MM.1S (cell line): ENCODE results near the gene MPI.
"Not testable (repeated sequence)": the region's sequence is repeated elsewhere in the genome, so short reads cannot be mapped to it uniquely, and the experiment has no call there.

Source experiments
- DNase-seq: peaks from one replicate; pipeline ENCODE4 v3.0.0-alpha.2; 2015
- H2AFZ ChIP-seq: fragments of 300-600 bp; sonication (generic); 2 replicates; pipeline ENCODE4 v1.6.0; 2016; ENCODE audit warnings: antibody characterized with exemption, low read length
- H3F3A ChIP-seq: fragments of 300-600 bp; sonication (generic); 2 replicates; pipeline ENCODE4 v1.6.1; 2016; ENCODE audit warnings: mild to moderate bottlenecking, antibody characterized with exemption, low read length, moderate library complexity, mixed read lengths; ENCODE audit not compliant: insufficient read depth
- H3K27ac ChIP-seq: fragments of 300-600 bp; sonication (generic); 2 replicates; pipeline ENCODE4 v1.5.1; 2016; ENCODE audit warnings: mild to moderate bottlenecking, low read length
- H3K27me3 ChIP-seq: fragments of 300-600 bp; sonication (generic); replicated peaks from 2 replicates; pipeline ENCODE4 v1.6.0; 2016; ENCODE audit warnings: low read length; ENCODE audit not compliant: insufficient read depth
- H3K36me3 ChIP-seq: fragments of 300-600 bp; sonication (generic); replicated peaks from 2 replicates; pipeline ENCODE4 v1.6.1; 2016; ENCODE audit warnings: mild to moderate bottlenecking, low read length, mixed read lengths; ENCODE audit not compliant: insufficient read depth
- H3K4me1 ChIP-seq: fragments of 300-600 bp; sonication (generic); 2 replicates; pipeline ENCODE4 v1.6.1; 2016; ENCODE audit warnings: low read length, mixed read lengths
- H3K4me2 ChIP-seq: fragments of 300-600 bp; sonication (generic); 2 replicates; pipeline ENCODE4 v1.6.0; 2016; ENCODE audit warnings: low read depth, low read length
- H3K4me3 ChIP-seq: fragments of 300-600 bp; sonication (generic); 2 replicates; pipeline ENCODE4 v1.5.1; 2016; ENCODE audit warnings: low read length, mixed read lengths
- H3K79me2 ChIP-seq: fragments of 300-600 bp; sonication (generic); 2 replicates; pipeline ENCODE4 v1.6.1; 2016; ENCODE audit warnings: mixed run types, low read length, mixed read lengths
- H3K9ac ChIP-seq: fragments of 300-600 bp; sonication (generic); 2 replicates; pipeline ENCODE4 v1.6.1; 2016; ENCODE audit warnings: low read length, mixed read lengths
- H3K9me2 ChIP-seq: fragments of 300-600 bp; sonication (generic); replicated peaks from 2 replicates; pipeline ENCODE4 v1.6.1; 2016; ENCODE audit warnings: mild to moderate bottlenecking, low read length, mixed read lengths; ENCODE audit not compliant: insufficient read depth
- H3K9me3 ChIP-seq: fragments of 300-600 bp; sonication (generic); replicated peaks from 2 replicates; pipeline ENCODE4 v1.6.1; 2016; ENCODE audit warnings: mild to moderate bottlenecking, low read length, mixed read lengths; ENCODE audit not compliant: insufficient read depth
- H4K20me1 ChIP-seq: fragments of 300-600 bp; sonication (generic); 2 replicates; pipeline ENCODE4 v1.6.1; 2016; ENCODE audit warnings: mild to moderate bottlenecking, low read length, moderate library complexity, mixed read lengths; ENCODE audit not compliant: insufficient read depth
- EZH2 ChIP-seq: fragments of 300-600 bp; sonication (generic); optimal IDR thresholded peaks from 2 replicates; pipeline ENCODE3; 2017; ENCODE audit warnings: low read depth, mild to moderate bottlenecking, antibody characterized with exemption, low read length, mixed read lengths
- EZH2phosphoT487 ChIP-seq: fragments of 300-600 bp; sonication (generic); IDR thresholded peaks from 2 replicates; pipeline ENCODE4 v1.6.1; 2018; ENCODE audit warnings: antibody characterized with exemption, low read length
- TF ChIP-seq, protein P1 (sequence below): fragments of 300-600 bp; sonication (generic); IDR thresholded peaks from 2 replicates; pipeline ENCODE4 v1.5.1; 2016; ENCODE audit warnings: antibody characterized with exemption, low read length, mixed read lengths

Gene MPI

DNA sequence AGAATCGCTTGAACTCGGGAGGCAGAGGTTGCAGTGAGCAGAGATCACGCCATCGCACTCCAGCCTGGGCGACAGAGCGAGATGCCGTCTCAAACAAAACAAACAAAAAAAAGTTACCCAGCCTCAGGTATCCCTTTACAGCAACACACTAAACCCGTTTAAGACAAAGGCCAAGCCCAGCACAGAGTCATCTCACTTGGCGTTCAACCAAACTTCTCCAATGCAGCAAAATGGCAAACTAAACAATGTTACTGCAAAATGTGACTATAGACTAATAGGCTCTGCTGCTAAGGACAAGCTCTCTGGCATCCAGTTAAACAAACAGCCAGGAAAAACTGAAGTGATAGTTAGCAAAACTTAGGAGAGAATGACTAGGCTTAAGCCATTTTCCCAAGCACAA lies 23.2 kb downstream of the MPI start:
- Histone ChIP-seq H3F3A (peaks cover 16% of the 10 kb centered on the region; the same call in 1 of the 2 replicates), H4K20me1 (no peaks in the 10 kb centered on the region), H3K27ac (no peak overlapping the region)

DNA sequence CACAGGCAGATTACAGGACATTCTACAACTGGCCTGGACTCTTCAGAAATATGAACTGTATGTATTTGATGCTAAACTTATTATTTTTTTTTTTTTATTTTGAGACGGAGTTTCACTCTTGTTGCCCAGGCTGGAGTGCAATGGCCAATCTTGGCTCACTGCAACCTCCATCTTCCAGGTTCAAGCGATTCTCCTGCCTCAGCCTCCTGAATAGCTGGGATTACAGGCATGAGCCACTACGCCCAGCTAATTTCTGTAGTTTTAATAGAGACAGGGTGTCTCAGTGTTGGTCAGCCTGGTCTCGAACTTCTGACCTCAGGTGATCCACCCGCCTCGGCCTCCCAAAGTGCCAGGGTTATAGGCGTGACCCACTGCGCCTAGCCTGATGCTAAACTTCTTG lies 24.0 kb downstream of the MPI start:
- Histone ChIP-seq H3K36me3 (peaks cover 16% of the 10 kb centered on the region; the same call in 1 of the 2 replicates), H3F3A (peaks cover 15% of the 10 kb centered on the region; the same call in 1 of the 2 replicates)
- H3K4me1 ChIP-seq, H4K20me1 ChIP-seq, H3K27me3 ChIP-seq, H3K9ac ChIP-seq, H3K9me2 ChIP-seq, H3K79me2 ChIP-seq, H3K4me3 ChIP-seq, DNase-seq, H3K27ac ChIP-seq, H3K4me2 ChIP-seq, H3K9me3 ChIP-seq, H2AFZ ChIP-seq: not testable (repeated sequence)

More for the DNA sequence above, 23.2 kb downstream of the MPI start:
- no peaks in the 10 kb centered on the region for H3K27me3 ChIP-seq
- H3K4me3 ChIP-seq, result no peak overlapping the region
- peaks cover 16% of the 10 kb centered on the region; the same call in 1 of the 2 replicates for H3K36me3 ChIP-seq
- DNase-seq, result no peak
- H2AFZ ChIP-seq, result no peak overlapping the region
- no peak overlapping the region for H3K4me2 ChIP-seq
- H3K4me1 ChIP-seq, result no peaks in the 10 kb centered on the region
- H3K9ac ChIP-seq, result no peak overlapping the region
- TF ChIP-seq, protein P1, sequence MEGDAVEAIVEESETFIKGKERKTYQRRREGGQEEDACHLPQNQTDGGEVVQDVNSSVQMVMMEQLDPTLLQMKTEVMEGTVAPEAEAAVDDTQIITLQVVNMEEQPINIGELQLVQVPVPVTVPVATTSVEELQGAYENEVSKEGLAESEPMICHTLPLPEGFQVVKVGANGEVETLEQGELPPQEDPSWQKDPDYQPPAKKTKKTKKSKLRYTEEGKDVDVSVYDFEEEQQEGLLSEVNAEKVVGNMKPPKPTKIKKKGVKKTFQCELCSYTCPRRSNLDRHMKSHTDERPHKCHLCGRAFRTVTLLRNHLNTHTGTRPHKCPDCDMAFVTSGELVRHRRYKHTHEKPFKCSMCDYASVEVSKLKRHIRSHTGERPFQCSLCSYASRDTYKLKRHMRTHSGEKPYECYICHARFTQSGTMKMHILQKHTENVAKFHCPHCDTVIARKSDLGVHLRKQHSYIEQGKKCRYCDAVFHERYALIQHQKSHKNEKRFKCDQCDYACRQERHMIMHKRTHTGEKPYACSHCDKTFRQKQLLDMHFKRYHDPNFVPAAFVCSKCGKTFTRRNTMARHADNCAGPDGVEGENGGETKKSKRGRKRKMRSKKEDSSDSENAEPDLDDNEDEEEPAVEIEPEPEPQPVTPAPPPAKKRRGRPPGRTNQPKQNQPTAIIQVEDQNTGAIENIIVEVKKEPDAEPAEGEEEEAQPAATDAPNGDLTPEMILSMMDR, result no peak
- TF ChIP-seq EZH2 (no peak), EZH2phosphoT487 (no peak)
- H3K9me3 ChIP-seq, result no peaks in the 10 kb centered on the region
- H3K9me2 ChIP-seq, result no peaks in the 10 kb centered on the region
- no peaks in the 10 kb centered on the region; the same call in 1 of the 2 replicates for H3K79me2 ChIP-seq

- no peak for DNase-seq
- Histone ChIP-seq H3K27ac (no peak overlapping the region), H2AFZ (no peak overlapping the region), H3K79me2 (peaks cover 16% of the 10 kb centered on the region), H3K9me3 (no peaks in the 10 kb centered on the region), H3K4me1 (no peaks in the 10 kb centered on the region), H3K27me3 (no peaks in the 10 kb centered on the region), H3K4me3 (no peak overlapping the region), H3K4me2 (no peak overlapping the region), H3K36me3 (peaks cover 27% of the 10 kb centered on the region; the same call in 1 of the 2 replicates), H3F3A (no peaks in the 10 kb centered on the region), H4K20me1 (no peaks in the 10 kb centered on the region; the same call in 1 of the 2 replicates), H3K9ac (no peak overlapping the region), H3K9me2 (no peaks in the 10 kb centered on the region)
- TF ChIP-seq EZH2 (no peak), EZH2phosphoT487 (no peak)
- TF ChIP-seq, protein P1, result no peak
Observed at GRCh38 chr15:74917676-74918075, 27.8 kb downstream of the MPI start.

- no peak overlapping the region for H3K4me3 ChIP-seq
- H3F3A ChIP-seq, result no peaks in the 10 kb centered on the region
- H4K20me1 ChIP-seq, result no peaks in the 10 kb centered on the region; the same call in 1 of the 2 replicates
- no peaks in the 10 kb centered on the region for H3K27me3 ChIP-seq
- no peaks in the 10 kb centered on the region for H3K9me3 ChIP-seq
- no peak for DNase-seq
- peaks cover 22% of the 10 kb centered on the region; the same call in 1 of the 2 replicates for H3K36me3 ChIP-seq
- H3K4me2 ChIP-seq, result no peak overlapping the region
- H3K27ac ChIP-seq, result no peak overlapping the region
- peaks cover 36% of the 10 kb centered on the region for H3K79me2 ChIP-seq
- no peak overlapping the region for H2AFZ ChIP-seq
- no peaks in the 10 kb centered on the region for H3K4me1 ChIP-seq
- no peaks in the 10 kb centered on the region for H3K9me2 ChIP-seq
- no peak for TF ChIP-seq EZH2phosphoT487
- no peak for TF ChIP-seq EZH2
- TF ChIP-seq, protein P1, result no peak
- H3K9ac ChIP-seq, result no peak overlapping the region
Observed at GRCh38 chr15:74920456-74920855, 30.6 kb downstream of the MPI start.
